Body of pancreas (tissue), 4 donors: ENCODE measurements around the gene RAD51B.

Experiments used
- POLR2A ChIP-seq, 3 donors: fragments of 450-650 bp; IDR thresholded peaks; one replicate each; pipeline ENCODE4 v1.6.1; 2016; ENCODE audit warnings: antibody characterized with exemption in 3 of 3, mild to moderate bottlenecking in 2 of 3
- TF ChIP-seq, protein P1 (sequence below), 7 experiments: fragments of 450-650 bp in 4 of 7; fragments of 200-600 bp in 3 of 7; sonication (generic) in 3 of 7; IDR thresholded peaks; one replicate each; pipeline ENCODE4 v1.5.1; 2016 to 2019; ENCODE audit warnings: antibody characterized with exemption in 7 of 7

DNA sequence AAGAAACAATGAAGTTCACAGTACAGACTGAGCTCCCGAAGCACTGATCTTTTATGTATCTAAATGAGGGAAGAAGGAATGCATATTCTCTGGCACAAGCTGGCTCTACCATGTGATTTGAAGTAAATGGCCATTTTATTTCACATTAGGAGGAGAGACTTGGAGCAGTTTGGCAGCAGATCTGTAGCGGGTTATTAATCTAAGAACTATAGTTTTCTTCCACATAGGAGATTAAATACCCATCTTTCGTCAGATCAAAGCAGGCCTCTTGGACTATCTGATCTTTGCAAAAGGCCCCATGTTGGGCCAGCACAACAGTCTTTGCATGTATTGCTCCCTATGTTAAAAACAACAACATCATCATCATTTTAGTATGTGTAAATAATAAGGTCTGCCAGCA lies 495.5 kb downstream of the RAD51B start:
- TF ChIP-seq, protein P1, sequence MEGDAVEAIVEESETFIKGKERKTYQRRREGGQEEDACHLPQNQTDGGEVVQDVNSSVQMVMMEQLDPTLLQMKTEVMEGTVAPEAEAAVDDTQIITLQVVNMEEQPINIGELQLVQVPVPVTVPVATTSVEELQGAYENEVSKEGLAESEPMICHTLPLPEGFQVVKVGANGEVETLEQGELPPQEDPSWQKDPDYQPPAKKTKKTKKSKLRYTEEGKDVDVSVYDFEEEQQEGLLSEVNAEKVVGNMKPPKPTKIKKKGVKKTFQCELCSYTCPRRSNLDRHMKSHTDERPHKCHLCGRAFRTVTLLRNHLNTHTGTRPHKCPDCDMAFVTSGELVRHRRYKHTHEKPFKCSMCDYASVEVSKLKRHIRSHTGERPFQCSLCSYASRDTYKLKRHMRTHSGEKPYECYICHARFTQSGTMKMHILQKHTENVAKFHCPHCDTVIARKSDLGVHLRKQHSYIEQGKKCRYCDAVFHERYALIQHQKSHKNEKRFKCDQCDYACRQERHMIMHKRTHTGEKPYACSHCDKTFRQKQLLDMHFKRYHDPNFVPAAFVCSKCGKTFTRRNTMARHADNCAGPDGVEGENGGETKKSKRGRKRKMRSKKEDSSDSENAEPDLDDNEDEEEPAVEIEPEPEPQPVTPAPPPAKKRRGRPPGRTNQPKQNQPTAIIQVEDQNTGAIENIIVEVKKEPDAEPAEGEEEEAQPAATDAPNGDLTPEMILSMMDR (IDR thresholded peaks at IDR 0.05) = no peak
- TF ChIP-seq POLR2A (IDR thresholded peaks at IDR 0.05) = no peak
